PC-9 (cell line): Measurements from ENCODE around the gene WIPI1. TPM values are rescaled to one million over a fixed set of nuclear protein-coding genes. Genes with fewer than 3 reads are reported as not detected.

ENCODE experiments used
- BruUV-seq: library from RNA; stranded (reverse); fragments of 400-500 nt; replicated peaks from 2 replicates; lab custom pipeline; 2021; lab: Mats Ljungman, UMichigan
- CTCF ChIA-PET: fragments of 300-600 bp; sonication (Branson Sonifier 250); formaldehyde crosslinking; loops from one replicate; lab custom pipeline; 2022; ENCODE audit warnings: antibody characterized with exemption; lab: Charles Lee
- POLR2A ChIA-PET: fragments of 300-600 bp; sonication (Branson Sonifier 250); formaldehyde crosslinking; loops from one replicate; lab custom pipeline; 2022; ENCODE audit warnings: antibody characterized with exemption; ENCODE audit not compliant: unreplicated experiment; lab: Charles Lee
- DNase-seq, 2 experiments: peaks; one replicate each; pipeline versions ENCODE4 v3.0.0 to v3.0.0-alpha.2; 2015 to 2022; ENCODE audit warnings: mixed read lengths in 1 of 2
- H2AFZ ChIP-seq: fragments of 200-600 bp; sonication (generic); 2 replicates; pipeline ENCODE4 v1.8.1; 2017; ENCODE audit warnings: antibody characterized with exemption
- H3F3A ChIP-seq: fragments of 200-600 bp; sonication (generic); 2 replicates; pipeline ENCODE4 v1.8.1; 2017; ENCODE audit warnings: antibody characterized with exemption, mild to moderate bottlenecking, low read depth; ENCODE audit not compliant: insufficient read depth
- H3K27ac ChIP-seq: fragments of 200-600 bp; sonication (generic); 2 replicates; pipeline ENCODE4 v1.6.1; 2016; ENCODE audit warnings: mixed run types
- H3K27me3 ChIP-seq: fragments of 200-600 bp; sonication (generic); 2 replicates; pipeline ENCODE4 v1.6.1; 2016; ENCODE audit warnings: low read depth, mixed run types; ENCODE audit not compliant: insufficient read depth
- H3K36me3 ChIP-seq: fragments of 200-600 bp; sonication (generic); 2 replicates; pipeline ENCODE4 v1.6.1; 2016; ENCODE audit warnings: low read depth, mixed run types
- H3K4me1 ChIP-seq: fragments of 200-600 bp; sonication (generic); replicated peaks from 2 replicates; pipeline ENCODE4 v1.6.1; 2016; ENCODE audit warnings: mixed run types; ENCODE audit not compliant: insufficient read depth
- H3K4me2 ChIP-seq: fragments of 200-600 bp; sonication (generic); 2 replicates; pipeline ENCODE4 v1.6.1; 2017; ENCODE audit warnings: mixed run types
- H3K4me3 ChIP-seq: fragments of 200-600 bp; sonication (generic); 2 replicates; pipeline ENCODE4 v1.6.1; 2016; ENCODE audit warnings: mixed run types
- H3K79me2 ChIP-seq: fragments of 200-600 bp; sonication (generic); 2 replicates; pipeline ENCODE4 v1.6.1; 2017; ENCODE audit warnings: low read depth, mixed run types
- H3K9me2 ChIP-seq: fragments of 200-600 bp; sonication (generic); 2 replicates; pipeline ENCODE4 v1.8.1; 2017; ENCODE audit warnings: mild to moderate bottlenecking; ENCODE audit not compliant: insufficient read depth
- H3K9me3 ChIP-seq: fragments of 200-600 bp; sonication (generic); 2 replicates; pipeline ENCODE4 v1.8.1; 2016; ENCODE audit warnings: low read depth; ENCODE audit not compliant: insufficient read depth
- H4K20me1 ChIP-seq: fragments of 200-600 bp; sonication (generic); 2 replicates; pipeline ENCODE4 v1.8.1; 2017; ENCODE audit not compliant: insufficient read depth
- CTCF ChIP-seq: fragments of 200-600 bp; sonication (generic); conservative IDR thresholded peaks from 2 replicates; pipeline ENCODE4 v1.6.1; 2017; ENCODE audit warnings: mixed run types, antibody characterized with exemption, mild to moderate bottlenecking, moderate library complexity
- EZH2 ChIP-seq: fragments of 200-600 bp; sonication (generic); IDR thresholded peaks from 2 replicates; pipeline ENCODE4 v1.8.0; 2017; ENCODE audit warnings: antibody characterized with exemption, low read depth
- intact Hi-C: fragments of 100-400 bp; cut with micrococcal nuclease; formaldehyde crosslinking; loops from one replicate; pipeline ENCODE4 v1.10.0; 2022; ENCODE audit not compliant: unreplicated experiment
- total RNA-seq: library from RNA; stranded (reverse); gene quantifications from 2 replicates; pipeline ENCODE4 v1.2.3, GENCODE V29; 2021

WIPI1 gene
- total RNA-seq, 1 experiment from 2014 or later = 11.2 TPM

- Histone ChIP-seq H3F3A (0 out of 2 replicates have a peak, but pooled peaks cover 6% of the 10 kb centered on the region), H2AFZ (peak overlapping the region; percentile 70; the same call in 1 of the 2 replicates), H3K79me2 (no peaks in the 10 kb centered on the region), H3K9me3 (no peaks in the 10 kb centered on the region), H3K9me2 (no peaks in the 10 kb centered on the region), H4K20me1 (no peaks in the 10 kb centered on the region), H3K4me1 (peaks cover 16% of the 10 kb centered on the region; the same call in 1 of the 2 replicates), H3K4me2 (no peak overlapping the region), H3K27ac (no peak overlapping the region), H3K27me3 (no peaks in the 10 kb centered on the region), H3K4me3 (no peak overlapping the region), H3K36me3 (no peaks in the 10 kb centered on the region)
- DNase-seq = no peak
- intact Hi-C loops = loop anchor here (10.0 kb wide), 3 partner anchors 357 to 1747 kb away; no protein-coding TSS in a partner anchor
- ChIA-PET POLR2A (no interaction called here), CTCF (no interaction called here)
- no TSS peak for BruUV-seq
- no peak for TF ChIP-seq CTCF
- no peak for TF ChIP-seq EZH2
Measured at GRCh38 chr17:68461589-68461988, 4.3 kb upstream of the WIPI1 start.

- no TSS peak for BruUV-seq
- no peak overlapping the region for H3K27ac ChIP-seq
Measured at GRCh38 chr17:68461122-68461539, 3.8 kb upstream of the WIPI1 start.

GRCh38 chr17:68460715-68461114, 3.4 kb upstream of the WIPI1 start:
- BruUV-seq = no TSS peak
- no peak overlapping the region for H3K27ac ChIP-seq
- H4K20me1 ChIP-seq = no peaks in the 10 kb centered on the region
- no peaks in the 10 kb centered on the region for H3K9me2 ChIP-seq
- no peaks in the 10 kb centered on the region for H3K27me3 ChIP-seq
- peaks cover 14% of the 10 kb centered on the region for H3F3A ChIP-seq
- H3K4me1 ChIP-seq = peaks cover 24% of the 10 kb centered on the region
- TF ChIP-seq CTCF (no peak), EZH2 (no peak)
- ChIA-PET POLR2A (no interaction called here), CTCF (no interaction called here)
- H3K79me2 ChIP-seq = no peaks in the 10 kb centered on the region
- H2AFZ ChIP-seq = no peak overlapping the region
- intact Hi-C loops = loop anchor here (10.0 kb wide), 3 partner anchors 356 to 1746 kb away; no protein-coding TSS in a partner anchor
- no peak for DNase-seq
- H3K9me3 ChIP-seq = no peaks in the 10 kb centered on the region
- no peak overlapping the region for H3K4me3 ChIP-seq
- no peaks in the 10 kb centered on the region for H3K36me3 ChIP-seq
- no peak overlapping the region for H3K4me2 ChIP-seq

More at GRCh38 chr17:68461122-68461539, 3.8 kb upstream of the WIPI1 start:
- Histone ChIP-seq H3K27me3 (no peaks in the 10 kb centered on the region), H3K9me2 (no peaks in the 10 kb centered on the region), H3K79me2 (no peaks in the 10 kb centered on the region), H4K20me1 (no peaks in the 10 kb centered on the region), H3K4me3 (no peak overlapping the region), H3F3A (peaks cover 10% of the 10 kb centered on the region), H3K36me3 (no peaks in the 10 kb centered on the region), H3K4me1 (peaks cover 20% of the 10 kb centered on the region; the same call in 1 of the 2 replicates), H2AFZ (no peak overlapping the region), H3K4me2 (no peak overlapping the region), H3K9me3 (no peaks in the 10 kb centered on the region)
- intact Hi-C loops = loop anchor here (10.0 kb wide), 3 partner anchors 356 to 1746 kb away; no protein-coding TSS in a partner anchor
- no peak for DNase-seq
- TF ChIP-seq CTCF (no peak), EZH2 (no peak)
- ChIA-PET POLR2A (no interaction called here), CTCF (no interaction called here)
